ENCODE measurements around the gene SNRPA. TPM values are rescaled to one million over a fixed set of nuclear protein-coding genes. Genes with fewer than 3 reads are reported as not detected.
"Not testable (repeated sequence)": the region's sequence is repeated elsewhere in the genome, so short reads cannot be mapped to it uniquely, and the experiment has no call there.

Gene SNRPA
- total and polyA plus RNA-seq, 2 donors from 2014 or later: 48.7 to 52.6 TPM

GRCh38 chr19:40811478-40812341 is 60.7 kb downstream of the SNRPA start:
- no peak for FAIRE-seq
- Histone ChIP-seq H3K4me3 (ENCODE audit: low read length in 3 of 3) (peak overlapping the region in 2 of 3 donors; percentile 26 to 32), H3K9ac (ENCODE audit: low read length in 3 of 3) (peak overlapping the region in 1 of 3 donors; percentile 12), H3K9me3 (ENCODE audit: control insufficient read depth in 2 of 3, insufficient read depth in 1 of 3, low read length in 3 of 3) (no peaks in the 10 kb centered on the region), H3K27ac (ENCODE audit: low read depth in 2 of 2, low read length in 2 of 2) (no peak overlapping the region), H3K36me3 (ENCODE audit: control insufficient read depth in 2 of 3, insufficient read depth in 3 of 3, low read length in 3 of 3) (peaks cover 0 to 14% (median 3%) of the 10 kb centered on the region in 3 donors), H3K4me1 (ENCODE audit: control insufficient read depth in 2 of 3, insufficient read depth in 2 of 3, low read depth in 1 of 3, low read length in 3 of 3) (peaks cover 0 to 21% (median 7%) of the 10 kb centered on the region in 3 donors), H3K27me3 (ENCODE audit: control insufficient read depth, insufficient read depth, low read length) (no peaks in the 10 kb centered on the region)
- peak; percentile 59 to 81 (median 61) for DNase-seq
- intact Hi-C loops (cut with DNase I): no loop called here
- no peak for TF ChIP-seq CTCF (IDR thresholded peaks at IDR 0.05; ENCODE audit: borderline replicate concordance, extremely low read depth, insufficient read depth)

DNA sequence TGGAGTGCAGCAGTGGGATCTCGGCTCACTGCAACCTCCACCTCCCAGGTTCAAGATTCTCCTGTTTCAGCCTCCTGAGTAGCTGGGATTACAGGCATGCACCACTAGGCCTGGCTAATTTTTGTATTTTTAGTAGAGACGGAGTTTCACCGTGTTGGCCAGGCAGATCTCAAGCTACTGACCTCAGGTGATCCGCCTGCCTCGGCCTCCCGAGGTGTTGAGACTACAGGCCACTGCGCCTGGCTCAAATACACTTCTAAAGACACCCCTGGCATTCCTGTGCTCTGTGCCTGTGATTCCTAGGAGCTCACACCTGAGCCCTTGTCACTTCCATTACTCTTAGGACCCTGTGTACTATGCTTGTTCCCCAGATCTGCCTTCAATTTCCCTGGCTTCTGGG is 61.6 kb downstream of the SNRPA start:
- H3K9me3 ChIP-seq (ENCODE audit: control insufficient read depth in 2 of 3, insufficient read depth in 1 of 3, low read length in 3 of 3); H3K27ac ChIP-seq (ENCODE audit: low read depth in 2 of 2, low read length in 2 of 2); H3K27me3 ChIP-seq (ENCODE audit: control insufficient read depth, insufficient read depth, low read length); DNase-seq; H3K4me3 ChIP-seq (ENCODE audit: low read length in 3 of 3); intact Hi-C loops (cut with DNase I); FAIRE-seq; H3K9ac ChIP-seq (ENCODE audit: low read length in 3 of 3); H3K36me3 ChIP-seq (ENCODE audit: control insufficient read depth in 2 of 3, insufficient read depth in 3 of 3, low read length in 3 of 3): not testable (repeated sequence)
- H3K4me1 ChIP-seq (ENCODE audit: control insufficient read depth in 2 of 3, insufficient read depth in 2 of 3, low read depth in 1 of 3, low read length in 3 of 3): peaks cover 0 to 15% (median under 1%) of the 10 kb centered on the region in 3 donors

GRCh38 chr19:40813182-40813581 is 62.2 kb downstream of the SNRPA start:
- intact Hi-C loops (cut with DNase I): no loop called here
- H3K4me1 ChIP-seq (ENCODE audit: control insufficient read depth in 2 of 3, insufficient read depth in 2 of 3, low read depth in 1 of 3, low read length in 3 of 3): peaks cover 0 to 15% (median 0%) of the 10 kb centered on the region in 3 donors
- H3K4me3 ChIP-seq (ENCODE audit: low read length in 3 of 3): no peak overlapping the region
- no peaks in the 10 kb centered on the region for H3K27me3 ChIP-seq (ENCODE audit: control insufficient read depth, insufficient read depth, low read length)
- TF ChIP-seq CTCF (IDR thresholded peaks at IDR 0.05; ENCODE audit: borderline replicate concordance, extremely low read depth, insufficient read depth): no peak
- H3K27ac ChIP-seq (ENCODE audit: low read depth in 2 of 2, low read length in 2 of 2): no peak overlapping the region
- peaks cover 0 to 5% (median 3%) of the 10 kb centered on the region in 3 donors for H3K36me3 ChIP-seq (ENCODE audit: control insufficient read depth in 2 of 3, insufficient read depth in 3 of 3, low read length in 3 of 3)
- FAIRE-seq (no peak), DNase-seq (peak in 1 of 5 donors; percentile 81)
- H3K9ac ChIP-seq (ENCODE audit: low read length in 3 of 3): no peak overlapping the region
- no peaks in the 10 kb centered on the region for H3K9me3 ChIP-seq (ENCODE audit: control insufficient read depth in 2 of 3, insufficient read depth in 1 of 3, low read length in 3 of 3)

Other genes starting within 250 kb of the SNRPA start
- gene SHKBP1, start 174.3 kb upstream of the SNRPA start, total RNA-seq: 69.6 TPM
- 91.3 TPM for gene SHKBP1, start 174.3 kb upstream of the SNRPA start, polyA plus RNA-seq (ENCODE audit: insufficient read depth, low read depth, low replicate concordance)
- 155 TPM for gene LTBP4, start 149.8 kb upstream of the SNRPA start, total RNA-seq
- gene LTBP4, start 149.8 kb upstream of the SNRPA start, polyA plus RNA-seq (ENCODE audit: insufficient read depth, low read depth, low replicate concordance): 52.1 TPM
- gene NUMBL, start 60.6 kb upstream of the SNRPA start, total RNA-seq: 24.3 TPM
- gene NUMBL, start 60.6 kb upstream of the SNRPA start, polyA plus RNA-seq (ENCODE audit: insufficient read depth, low read depth, low replicate concordance): 3.3 TPM
- 55.3 TPM for gene COQ8B, start 34.3 kb upstream of the SNRPA start, total RNA-seq
- gene COQ8B, start 34.3 kb upstream of the SNRPA start, polyA plus RNA-seq (ENCODE audit: insufficient read depth, low read depth, low replicate concordance): 45.8 TPM
- gene ITPKC, start 34.1 kb upstream of the SNRPA start, total RNA-seq: 27.9 TPM
- 14.3 TPM for gene ITPKC, start 34.1 kb upstream of the SNRPA start, polyA plus RNA-seq (ENCODE audit: insufficient read depth, low read depth, low replicate concordance)
- 8.7 TPM for gene ACTMAP, start 726 bp upstream of the SNRPA start, total RNA-seq
- gene ACTMAP, start 726 bp upstream of the SNRPA start, polyA plus RNA-seq (ENCODE audit: insufficient read depth, low read depth, low replicate concordance): 8.9 TPM
- gene MIA, start 24.3 kb downstream of the SNRPA start, total RNA-seq: 6.5 TPM
- gene MIA, start 24.3 kb downstream of the SNRPA start, polyA plus RNA-seq (ENCODE audit: insufficient read depth, low read depth, low replicate concordance): not detected
- 42.1 TPM for gene RAB4B, start 27.0 kb downstream of the SNRPA start, total RNA-seq
- gene RAB4B, start 27.0 kb downstream of the SNRPA start, polyA plus RNA-seq (ENCODE audit: insufficient read depth, low read depth, low replicate concordance): 61.7 TPM
- 96.0 TPM for gene EGLN2, start 48.0 kb downstream of the SNRPA start, total RNA-seq
- 96.3 TPM for gene EGLN2, start 48.0 kb downstream of the SNRPA start, polyA plus RNA-seq (ENCODE audit: insufficient read depth, low read depth, low replicate concordance)
- not detected for gene CYP2A6, start 99.2 kb downstream of the SNRPA start, total RNA-seq
- gene CYP2A6, start 99.2 kb downstream of the SNRPA start, polyA plus RNA-seq (ENCODE audit: insufficient read depth, low read depth, low replicate concordance): not detected
- gene CYP2A7, start 131.0 kb downstream of the SNRPA start, total RNA-seq: not detected
- gene CYP2A7, start 131.0 kb downstream of the SNRPA start, polyA plus RNA-seq (ENCODE audit: insufficient read depth, low read depth, low replicate concordance): not detected
- gene CYP2B6, start 240.1 kb downstream of the SNRPA start, total RNA-seq: 0.31 TPM
- 10.0 TPM for gene CYP2B6, start 240.1 kb downstream of the SNRPA start, polyA plus RNA-seq (ENCODE audit: insufficient read depth, low read depth, low replicate concordance)

All from kidney (tissue), 14 donors.